Panc1 (cell line): ENCODE measurements around the gene YPEL1. TPM values are rescaled to one million over a fixed set of nuclear protein-coding genes. Genes with fewer than 3 reads are reported as not detected.

Experiments
- ATAC-seq: fragments of 200-7000 bp; cut with Tn5 transposase; 2 replicates; pipeline ENCODE4 v1.9.1; 2020; ENCODE audit warnings: mild to moderate bottlenecking, moderate library complexity
- BruUV-seq: library from RNA; stranded (reverse); fragments of 400-500 nt; replicated peaks from 2 replicates; lab custom pipeline; 2021; lab: Mats Ljungman, UMichigan
- CTCF ChIA-PET: fragments of 300-600 bp; sonication (Branson Sonifier 250); formaldehyde crosslinking; loops from one replicate; lab custom pipeline; 2022; ENCODE audit warnings: antibody characterized with exemption; lab: Charles Lee
- POLR2A ChIA-PET: fragments of 300-600 bp; sonication (Branson Sonifier 250); formaldehyde crosslinking; loops from one replicate; lab custom pipeline; 2022; ENCODE audit warnings: antibody characterized with exemption; lab: Charles Lee
- DNase-seq: peaks from one replicate; pipeline ENCODE4 v3.0.0-alpha.2; 2010; ENCODE audit warnings: low read depth, low spot score
- H3K27ac ChIP-seq: 2 replicates; pipeline ENCODE4 v1.5.1; 2011; ENCODE audit warnings: mild to moderate bottlenecking, low read length, inconsistent platforms
- H3K27me3 ChIP-seq: fragments of 200-500 bp; sonication (Bioruptor generic); 2 replicates; pipeline ENCODE4 v1.6.0; 2014; ENCODE audit warnings: low read length, inconsistent platforms; ENCODE audit not compliant: control insufficient read depth, insufficient read depth
- H3K36me3 ChIP-seq: fragments of 200-500 bp; sonication (Bioruptor generic); 2 replicates; pipeline ENCODE4 v1.5.1; 2014; ENCODE audit warnings: inconsistent platforms, mild to moderate bottlenecking, low read length, moderate library complexity; ENCODE audit not compliant: control insufficient read depth, insufficient read depth
- H3K4me1 ChIP-seq: 2 replicates; pipeline ENCODE4 v1.5.1; 2011; ENCODE audit warnings: inconsistent platforms, mild to moderate bottlenecking, low read length, moderate library complexity; ENCODE audit not compliant: control insufficient read depth, insufficient read depth
- H3K4me3 ChIP-seq, 2 experiments: 2 replicates each; pipeline ENCODE4 v1.5.1; 2011 to 2012; ENCODE audit warnings: low read depth in 2 of 2, low read length in 2 of 2, mild to moderate bottlenecking in 2 of 2, inconsistent platforms in 1 of 2, moderate library complexity in 1 of 2
- H3K9me3 ChIP-seq: fragments of 200-500 bp; sonication (Bioruptor generic); 2 replicates; pipeline ENCODE4 v1.5.1; 2014; ENCODE audit warnings: low read depth, mild to moderate bottlenecking, inconsistent platforms, low read length, moderate library complexity; ENCODE audit not compliant: control insufficient read depth, insufficient read depth
- POLR2AphosphoS5 ChIP-seq: IDR thresholded peaks from 2 replicates; pipeline ENCODE4 v1.6.1; 2012; ENCODE audit warnings: mild to moderate bottlenecking, low read depth, low read length, moderate library complexity
- SIN3A ChIP-seq: IDR thresholded peaks from 2 replicates; pipeline ENCODE4 v1.6.1; 2012; ENCODE audit warnings: low read depth, mild to moderate bottlenecking, low read length, moderate library complexity, borderline replicate concordance; ENCODE audit not compliant: insufficient read depth
- TCF7L2 ChIP-seq: IDR thresholded peaks from 2 replicates; pipeline ENCODE4 v1.6.1; 2011; ENCODE audit warnings: mild to moderate bottlenecking, low read depth, low read length, inconsistent platforms
- in situ Hi-C: cut with HindIII; loops from 2 replicates; pipeline ENCODE4 v1.10.0; 2016; ENCODE audit warnings: low sequenced_read_pairs, low pct_unique_long_range_greater_than_20kb
- intact Hi-C: fragments of 100-400 bp; cut with micrococcal nuclease; formaldehyde crosslinking; loops from one replicate; pipeline ENCODE4 v1.10.0; 2022; ENCODE audit not compliant: unreplicated experiment
- total RNA-seq: library from RNA; stranded (reverse); gene quantifications from one replicate; pipeline ENCODE4 v1.2.1, GENCODE V29; 2021; ENCODE audit not compliant: unreplicated experiment
- TF ChIP-seq, protein P1 (sequence below), 2 experiments: IDR thresholded peaks; 2 replicates each; pipeline ENCODE4 v1.6.1; 2011 to 2012; ENCODE audit warnings: low read depth in 2 of 2, control low read depth in 1 of 2, low read length in 1 of 2, mild to moderate bottlenecking in 1 of 2, moderate library complexity in 1 of 2; ENCODE audit not compliant: insufficient read depth in 1 of 2
- TF ChIP-seq, protein P2 (sequence below): fragments of 450-650 bp; IDR thresholded peaks from 2 replicates; pipeline ENCODE4 v1.5.1; 2017; ENCODE audit warnings: mild to moderate bottlenecking

The YPEL1 gene
- total RNA-seq, 1 experiment from 2014 or later, result 4.0 TPM

DNA sequence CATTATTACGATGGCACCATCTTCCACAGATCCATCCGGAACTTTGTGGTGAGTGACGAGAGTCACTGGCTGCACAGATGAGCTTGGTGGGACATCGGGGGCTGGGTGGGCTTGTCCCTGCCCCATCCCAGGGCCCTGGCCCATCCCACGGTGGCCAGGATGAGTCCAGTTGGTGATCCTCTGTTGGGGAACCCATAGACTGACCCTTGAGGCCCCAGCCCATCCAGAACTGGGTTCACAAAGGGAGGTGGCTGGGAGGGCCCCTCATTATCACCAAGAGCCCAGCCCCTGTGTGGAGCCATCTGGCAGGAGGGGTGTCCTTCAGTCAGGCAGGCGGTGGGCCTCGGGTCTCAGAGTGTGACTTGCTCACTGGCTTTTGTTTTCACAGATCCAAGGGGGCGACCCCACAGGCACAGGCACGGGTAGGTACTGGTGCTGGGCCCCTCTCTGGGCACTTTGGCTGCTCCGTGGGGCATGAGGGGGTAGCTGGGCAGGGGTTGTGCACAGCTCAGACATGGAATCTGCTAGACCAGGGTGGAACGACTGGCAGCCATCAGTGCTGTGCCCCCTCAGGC is 47.8 kb downstream of the YPEL1 start:
- TF ChIP-seq, protein P1, sequence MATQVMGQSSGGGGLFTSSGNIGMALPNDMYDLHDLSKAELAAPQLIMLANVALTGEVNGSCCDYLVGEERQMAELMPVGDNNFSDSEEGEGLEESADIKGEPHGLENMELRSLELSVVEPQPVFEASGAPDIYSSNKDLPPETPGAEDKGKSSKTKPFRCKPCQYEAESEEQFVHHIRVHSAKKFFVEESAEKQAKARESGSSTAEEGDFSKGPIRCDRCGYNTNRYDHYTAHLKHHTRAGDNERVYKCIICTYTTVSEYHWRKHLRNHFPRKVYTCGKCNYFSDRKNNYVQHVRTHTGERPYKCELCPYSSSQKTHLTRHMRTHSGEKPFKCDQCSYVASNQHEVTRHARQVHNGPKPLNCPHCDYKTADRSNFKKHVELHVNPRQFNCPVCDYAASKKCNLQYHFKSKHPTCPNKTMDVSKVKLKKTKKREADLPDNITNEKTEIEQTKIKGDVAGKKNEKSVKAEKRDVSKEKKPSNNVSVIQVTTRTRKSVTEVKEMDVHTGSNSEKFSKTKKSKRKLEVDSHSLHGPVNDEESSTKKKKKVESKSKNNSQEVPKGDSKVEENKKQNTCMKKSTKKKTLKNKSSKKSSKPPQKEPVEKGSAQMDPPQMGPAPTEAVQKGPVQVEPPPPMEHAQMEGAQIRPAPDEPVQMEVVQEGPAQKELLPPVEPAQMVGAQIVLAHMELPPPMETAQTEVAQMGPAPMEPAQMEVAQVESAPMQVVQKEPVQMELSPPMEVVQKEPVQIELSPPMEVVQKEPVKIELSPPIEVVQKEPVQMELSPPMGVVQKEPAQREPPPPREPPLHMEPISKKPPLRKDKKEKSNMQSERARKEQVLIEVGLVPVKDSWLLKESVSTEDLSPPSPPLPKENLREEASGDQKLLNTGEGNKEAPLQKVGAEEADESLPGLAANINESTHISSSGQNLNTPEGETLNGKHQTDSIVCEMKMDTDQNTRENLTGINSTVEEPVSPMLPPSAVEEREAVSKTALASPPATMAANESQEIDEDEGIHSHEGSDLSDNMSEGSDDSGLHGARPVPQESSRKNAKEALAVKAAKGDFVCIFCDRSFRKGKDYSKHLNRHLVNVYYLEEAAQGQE (IDR thresholded peaks at IDR 0.05; ENCODE audit: insufficient read depth in 1 of 2, low read depth in 2 of 2, low read length in 1 of 2), result no peak
- TF ChIP-seq POLR2AphosphoS5 (no peak), SIN3A (no peak), TCF7L2 (no peak)
- TF ChIP-seq, protein P2, sequence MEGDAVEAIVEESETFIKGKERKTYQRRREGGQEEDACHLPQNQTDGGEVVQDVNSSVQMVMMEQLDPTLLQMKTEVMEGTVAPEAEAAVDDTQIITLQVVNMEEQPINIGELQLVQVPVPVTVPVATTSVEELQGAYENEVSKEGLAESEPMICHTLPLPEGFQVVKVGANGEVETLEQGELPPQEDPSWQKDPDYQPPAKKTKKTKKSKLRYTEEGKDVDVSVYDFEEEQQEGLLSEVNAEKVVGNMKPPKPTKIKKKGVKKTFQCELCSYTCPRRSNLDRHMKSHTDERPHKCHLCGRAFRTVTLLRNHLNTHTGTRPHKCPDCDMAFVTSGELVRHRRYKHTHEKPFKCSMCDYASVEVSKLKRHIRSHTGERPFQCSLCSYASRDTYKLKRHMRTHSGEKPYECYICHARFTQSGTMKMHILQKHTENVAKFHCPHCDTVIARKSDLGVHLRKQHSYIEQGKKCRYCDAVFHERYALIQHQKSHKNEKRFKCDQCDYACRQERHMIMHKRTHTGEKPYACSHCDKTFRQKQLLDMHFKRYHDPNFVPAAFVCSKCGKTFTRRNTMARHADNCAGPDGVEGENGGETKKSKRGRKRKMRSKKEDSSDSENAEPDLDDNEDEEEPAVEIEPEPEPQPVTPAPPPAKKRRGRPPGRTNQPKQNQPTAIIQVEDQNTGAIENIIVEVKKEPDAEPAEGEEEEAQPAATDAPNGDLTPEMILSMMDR, result no peak
- POLR2A ChIA-PET, result no interaction called here
- no peaks in the 10 kb centered on the region for H3K4me1 ChIP-seq
- H3K36me3 ChIP-seq, result no peaks in the 10 kb centered on the region
- BruUV-seq, result no TSS peak
- DNase-seq (no peak), ATAC-seq (no peak)
- no peaks in the 10 kb centered on the region for H3K27me3 ChIP-seq
- intact Hi-C loops (no loop called here), in situ Hi-C loops (no loop called here)
- no peak overlapping the region for H3K4me3 ChIP-seq
- H3K9me3 ChIP-seq, result no peaks in the 10 kb centered on the region
- H3K27ac ChIP-seq, result no peak overlapping the region
- CTCF ChIA-PET, result no interaction called here

DNA sequence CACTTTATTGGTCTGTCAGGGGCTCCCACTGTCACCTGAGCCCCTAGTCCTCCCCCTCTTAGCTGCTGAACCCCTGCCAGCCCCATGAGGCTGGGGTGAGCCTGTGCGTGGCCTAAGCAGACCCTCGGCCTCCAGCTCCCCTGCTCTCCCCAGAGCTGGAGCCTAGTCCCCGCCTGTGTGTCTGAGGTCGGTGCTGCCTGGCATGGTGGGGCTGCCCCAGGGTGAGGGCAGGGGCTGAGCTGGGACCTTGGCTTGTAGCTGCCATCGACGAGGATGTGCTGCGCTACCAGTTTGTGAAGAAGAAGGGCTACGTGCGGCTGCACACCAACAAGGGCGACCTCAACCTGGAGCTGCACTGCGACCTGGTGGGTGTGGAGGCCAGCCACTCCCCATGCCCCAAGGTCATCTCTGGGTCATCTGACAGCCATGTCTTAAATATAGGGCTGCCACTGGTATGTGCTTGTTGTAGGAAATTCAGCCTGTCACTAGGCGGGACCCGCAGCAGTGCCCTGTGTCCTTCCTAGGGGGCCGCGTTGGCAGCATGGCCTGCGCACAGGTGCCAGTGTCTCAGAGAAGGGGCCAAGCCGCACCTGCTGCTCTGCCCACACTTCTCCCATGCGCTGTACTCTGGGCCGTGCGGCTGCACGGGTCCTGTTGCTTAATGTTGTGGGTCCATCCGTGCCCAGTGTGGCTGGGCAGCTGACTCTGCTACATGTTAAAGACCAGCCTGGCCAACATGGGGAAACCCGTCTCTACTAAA is 48.8 kb downstream of the YPEL1 start:
- DNase-seq (no peak), ATAC-seq (no peak)
- TF ChIP-seq, protein P2, result no peak
- TF ChIP-seq, protein P1 (IDR thresholded peaks at IDR 0.05; ENCODE audit: insufficient read depth in 1 of 2, low read depth in 2 of 2, low read length in 1 of 2), result no peak
- TF ChIP-seq POLR2AphosphoS5 (no peak), SIN3A (no peak), TCF7L2 (no peak)
- in situ Hi-C loops (no loop called here), intact Hi-C loops (no loop called here)
- CTCF ChIA-PET, result no interaction called here
- no peaks in the 10 kb centered on the region for H3K27me3 ChIP-seq
- no peaks in the 10 kb centered on the region for H3K36me3 ChIP-seq
- POLR2A ChIA-PET, result no interaction called here
- no peak overlapping the region for H3K27ac ChIP-seq
- BruUV-seq, result no TSS peak
- no peak overlapping the region for H3K4me3 ChIP-seq
- H3K4me1 ChIP-seq, result no peaks in the 10 kb centered on the region
- no peaks in the 10 kb centered on the region for H3K9me3 ChIP-seq
